Neural progenitor cell (in vitro differentiated cells): ENCODE data around the gene TSHZ2. TPM values are rescaled to one million over a fixed set of nuclear protein-coding genes. Genes with fewer than 3 reads are reported as not detected.

Experiments
- DNase-seq: peaks from one replicate; pipeline ENCODE4 v3.0.0-alpha.2; 2016; ENCODE audit warnings: low spot score
- H2AFZ ChIP-seq: fragments of 200-600 bp; sonication (generic); replicated peaks from 2 replicates; pipeline ENCODE4 v1.6.1; 2016; ENCODE audit warnings: antibody characterized with exemption
- H3F3A ChIP-seq: fragments of 200-600 bp; sonication (generic); 2 replicates; pipeline ENCODE4 v1.6.1; 2016; ENCODE audit warnings: antibody characterized with exemption, low read depth
- H3K27ac ChIP-seq: fragments of 200-600 bp; sonication (generic); 2 replicates; pipeline ENCODE4 v1.5.1; 2016; ENCODE audit warnings: mild to moderate bottlenecking
- H3K27me3 ChIP-seq: fragments of 200-600 bp; sonication (generic); 2 replicates; pipeline ENCODE4 v1.6.1; 2016; ENCODE audit warnings: mild to moderate bottlenecking, moderate library complexity
- H3K36me3 ChIP-seq: fragments of 200-600 bp; sonication (generic); 2 replicates; pipeline ENCODE4 v1.5.1; 2016
- H3K4me1 ChIP-seq: fragments of 200-600 bp; sonication (generic); 2 replicates; pipeline ENCODE4 v1.6.1; 2016; ENCODE audit warnings: mixed run types
- H3K4me2 ChIP-seq: fragments of 200-600 bp; sonication (generic); 2 replicates; pipeline ENCODE4 v1.6.1; 2016
- H3K4me3 ChIP-seq: fragments of 200-600 bp; sonication (generic); 2 replicates; pipeline ENCODE4 v1.5.1; 2016
- H3K79me2 ChIP-seq: fragments of 200-600 bp; sonication (generic); 2 replicates; pipeline ENCODE4 v1.6.1; 2016; ENCODE audit warnings: low read depth
- H3K9ac ChIP-seq: fragments of 200-600 bp; sonication (generic); 2 replicates; pipeline ENCODE4 v1.6.1; 2016
- H3K9me3 ChIP-seq: fragments of 200-600 bp; sonication (generic); 2 replicates; pipeline ENCODE4 v1.5.1; 2016; ENCODE audit warnings: low read depth
- H4K20me1 ChIP-seq: fragments of 200-600 bp; sonication (generic); 2 replicates; pipeline ENCODE4 v1.6.1; 2016; ENCODE audit warnings: low read depth
- H3K27ac Mint-ChIP-seq: 3 replicates; pipeline ENCODE4 v1.8.0; 2021; ENCODE audit warnings: mixed read lengths
- H3K27me3 Mint-ChIP-seq: 2 replicates; pipeline ENCODE4 v1.8.0; 2022; ENCODE audit warnings: low read depth, mild to moderate bottlenecking, inconsistent platforms, moderate library complexity, mixed read lengths; ENCODE audit not compliant: insufficient read depth
- H3K36me3 Mint-ChIP-seq: 3 replicates; pipeline ENCODE4 v1.8.0; 2021; ENCODE audit warnings: mixed read lengths
- H3K4me1 Mint-ChIP-seq: 3 replicates; pipeline ENCODE4 v1.8.0; 2021; ENCODE audit warnings: mixed read lengths
- H3K4me3 Mint-ChIP-seq: 3 replicates; pipeline ENCODE4 v1.8.0; 2021; ENCODE audit warnings: mild to moderate bottlenecking, moderate library complexity, mixed read lengths
- H3K9me3 Mint-ChIP-seq: 3 replicates; pipeline ENCODE4 v1.8.0; 2020; ENCODE audit warnings: mixed read lengths
- CTCF ChIP-seq: fragments of 200-600 bp; sonication (generic); IDR thresholded peaks from 2 replicates; pipeline ENCODE4 v1.5.1; 2017; ENCODE audit warnings: antibody characterized with exemption, mild to moderate bottlenecking
- EZH2 ChIP-seq: fragments of 200-600 bp; sonication (generic); IDR thresholded peaks from 2 replicates; pipeline ENCODE4 v1.6.1; 2017; ENCODE audit warnings: antibody characterized with exemption, mild to moderate bottlenecking, moderate library complexity
- EZH2phosphoT487 ChIP-seq: fragments of 200-600 bp; sonication (generic); IDR thresholded peaks from 2 replicates; pipeline ENCODE4 v1.6.1; 2017; ENCODE audit warnings: antibody characterized with exemption
- total RNA-seq: library from RNA; depleted of rRNA; stranded (reverse); fragments of >200 nt; gene quantifications from 2 replicates; pipeline ENCODE4 v1.2.3, GENCODE V29; 2015; ENCODE audit warnings: low replicate concordance

TSHZ2 gene
- total RNA-seq, 1 donor from 2014 or later: 1.8 TPM

GRCh38 chr20:53077373-53078205 lies 105.4 kb downstream of the TSHZ2 start:
- no peak for TF ChIP-seq CTCF
- no peak for TF ChIP-seq EZH2
- TF ChIP-seq EZH2phosphoT487: no peak
- no peaks in the 10 kb centered on the region for H3K9me3 ChIP-seq
- H3K27me3 ChIP-seq: no peaks in the 10 kb centered on the region
- H3K4me3 ChIP-seq: no peak overlapping the region
- no peak overlapping the region for H3K27ac ChIP-seq
- Mint-ChIP-seq H3K9me3 (no peaks in the 10 kb centered on the region), H3K36me3 (no peaks in the 10 kb centered on the region), H3K4me3 (no peak overlapping the region), H3K27me3 (no peaks in the 10 kb centered on the region), H3K4me1 (no peaks in the 10 kb centered on the region), H3K27ac (no peak overlapping the region)
- no peaks in the 10 kb centered on the region for H4K20me1 ChIP-seq
- no peaks in the 10 kb centered on the region for H3F3A ChIP-seq
- no peak overlapping the region for H3K4me2 ChIP-seq
- H2AFZ ChIP-seq: no peak overlapping the region
- H3K4me1 ChIP-seq: peaks cover 14% of the 10 kb centered on the region
- H3K79me2 ChIP-seq: no peaks in the 10 kb centered on the region
- no peak overlapping the region for H3K9ac ChIP-seq
- DNase-seq: no peak
- no peaks in the 10 kb centered on the region for H3K36me3 ChIP-seq

GRCh38 chr20:53078761-53079160 lies 106.6 kb downstream of the TSHZ2 start:
- Histone ChIP-seq H3K9ac (no peak overlapping the region), H4K20me1 (no peaks in the 10 kb centered on the region), H3K79me2 (no peaks in the 10 kb centered on the region), H3K4me3 (no peak overlapping the region), H3K27ac (no peak overlapping the region), H3K4me2 (no peak overlapping the region), H3F3A (no peaks in the 10 kb centered on the region), H2AFZ (no peak overlapping the region), H3K36me3 (no peaks in the 10 kb centered on the region), H3K9me3 (no peaks in the 10 kb centered on the region), H3K27me3 (no peaks in the 10 kb centered on the region), H3K4me1 (peaks cover 16% of the 10 kb centered on the region)
- DNase-seq: no peak
- H3K36me3 Mint-ChIP-seq: no peaks in the 10 kb centered on the region
- H3K27ac Mint-ChIP-seq: no peak overlapping the region
- TF ChIP-seq EZH2phosphoT487 (no peak), EZH2 (no peak), CTCF (no peak)
- no peaks in the 10 kb centered on the region for H3K27me3 Mint-ChIP-seq
- H3K9me3 Mint-ChIP-seq: no peaks in the 10 kb centered on the region
- H3K4me3 Mint-ChIP-seq: no peak overlapping the region
- H3K4me1 Mint-ChIP-seq: no peaks in the 10 kb centered on the region

DNA sequence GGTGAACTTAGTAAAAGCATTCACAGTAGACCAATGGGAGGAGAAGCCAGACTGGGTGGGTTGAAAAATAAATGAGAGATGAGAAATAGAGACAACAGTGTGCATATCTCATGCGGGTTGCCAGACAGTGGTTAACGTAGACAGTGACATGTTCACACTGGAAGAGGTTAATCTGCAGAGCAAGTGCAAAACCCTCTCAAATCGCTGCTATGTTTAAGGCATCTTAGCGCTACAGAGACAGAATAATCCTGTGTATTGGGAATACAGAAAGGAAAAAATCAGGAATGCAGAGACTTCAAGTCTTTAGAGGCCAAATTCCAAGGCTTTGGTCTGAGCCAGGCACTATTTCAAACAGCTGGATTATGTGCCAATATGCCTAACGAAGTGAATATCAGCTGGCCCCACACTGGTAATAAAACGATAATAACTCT lies 107.1 kb downstream of the TSHZ2 start:
- no peaks in the 10 kb centered on the region for H4K20me1 ChIP-seq
- no peaks in the 10 kb centered on the region for H3K79me2 ChIP-seq
- Mint-ChIP-seq H3K4me1 (no peaks in the 10 kb centered on the region), H3K27me3 (no peaks in the 10 kb centered on the region), H3K27ac (no peak overlapping the region), H3K4me3 (no peak overlapping the region), H3K36me3 (no peaks in the 10 kb centered on the region), H3K9me3 (no peaks in the 10 kb centered on the region)
- no peaks in the 10 kb centered on the region for H3K9me3 ChIP-seq
- TF ChIP-seq CTCF (no peak), EZH2 (no peak)
- no peak overlapping the region for H3K9ac ChIP-seq
- no peak overlapping the region for H3K4me3 ChIP-seq
- no peak overlapping the region for H2AFZ ChIP-seq
- peak; percentile 17 for DNase-seq
- H3K4me2 ChIP-seq: no peak overlapping the region
- H3F3A ChIP-seq: no peaks in the 10 kb centered on the region
- H3K27me3 ChIP-seq: no peaks in the 10 kb centered on the region
- H3K4me1 ChIP-seq: peaks cover 16% of the 10 kb centered on the region
- no peaks in the 10 kb centered on the region for H3K36me3 ChIP-seq
- no peak overlapping the region for H3K27ac ChIP-seq
